K562 (cell line): Measurements from ENCODE around the gene TMEM86B. TPM values are rescaled to one million over a fixed set of nuclear protein-coding genes. Genes with fewer than 3 reads are reported as not detected.

Source experiments
- ARID2 ChIP-seq: fragments of 450-650 bp; IDR thresholded peaks from 2 replicates; pipeline ENCODE4 v1.6.1; 2017; ENCODE audit warnings: antibody characterized with exemption, mild to moderate bottlenecking
- ASH1L ChIP-seq: fragments of 450-650 bp; IDR thresholded peaks from 2 replicates; pipeline ENCODE4 v1.6.1; 2018; ENCODE audit warnings: borderline replicate concordance, mild to moderate bottlenecking, low read depth; ENCODE audit not compliant: partially characterized antibody
- BDP1 ChIP-seq: IDR thresholded peaks from 3 replicates; pipeline ENCODE4 v1.6.1; 2011; ENCODE audit not compliant: insufficient read length, insufficient read depth
- CBX5 ChIP-seq: IDR thresholded peaks from 2 replicates; pipeline ENCODE4 v1.6.1; 2014; ENCODE audit warnings: low read depth, borderline replicate concordance
- DACH1 ChIP-seq: fragments of 450-650 bp; IDR thresholded peaks from 2 replicates; pipeline ENCODE4 v1.6.1; 2018; ENCODE audit not compliant: partially characterized antibody
- FUS ChIP-seq: fragments of 200-400 bp; formaldehyde crosslinking; optimal IDR thresholded peaks from 2 replicates; pipeline ENCODE3; 2017; ENCODE audit warnings: low read depth, low read length
- HLTF ChIP-seq: fragments of 450-650 bp; IDR thresholded peaks from 2 replicates; pipeline ENCODE4 v1.6.1; 2016
- RB1 ChIP-seq: fragments of 450-650 bp; IDR thresholded peaks from 2 replicates; pipeline ENCODE4 v1.6.1; 2017; ENCODE audit warnings: low read depth, mild to moderate bottlenecking
- RBM22 ChIP-seq: fragments of 200-400 bp; formaldehyde crosslinking; IDR thresholded peaks from 2 replicates; pipeline ENCODE4 v1.6.1; 2018; ENCODE audit warnings: low read length, low read depth; ENCODE audit not compliant: poor library complexity, severe bottlenecking
- SIN3A ChIP-seq, 2 experiments: fragments of 150-350 bp in 1 of 2; IDR thresholded peaks; 2 replicates each; pipeline ENCODE4 v1.6.1; 2011 to 2016; ENCODE audit warnings: borderline replicate concordance in 2 of 2, low read depth in 2 of 2, low read length in 2 of 2, mild to moderate bottlenecking in 2 of 2, moderate library complexity in 2 of 2; ENCODE audit not compliant: control insufficient read depth in 1 of 2
- SMAD1 ChIP-seq: fragments of 150-350 bp; IDR thresholded peaks from 2 replicates; pipeline ENCODE4 v1.6.1; 2014; ENCODE audit warnings: low read length, low read depth; ENCODE audit not compliant: partially characterized antibody
- SMARCE1 ChIP-seq: fragments of 450-650 bp; IDR thresholded peaks from 2 replicates; pipeline ENCODE4 v1.7.1; 2016; ENCODE audit warnings: mild to moderate bottlenecking
- TCF3 ChIP-seq: sonication (generic); formaldehyde crosslinking; IDR thresholded peaks from 2 replicates; pipeline ENCODE4 v1.4.0; 2020; ENCODE audit warnings: mild to moderate bottlenecking, missing genetic modification reagents
- XRCC3 ChIP-seq: fragments of 450-650 bp; IDR thresholded peaks from 2 replicates; pipeline ENCODE4 v1.6.1; 2017; ENCODE audit warnings: mild to moderate bottlenecking, moderate library complexity
- ZFPM2 ChIP-seq: fragments of 250-450 bp; sonication (Bioruptor Pico); IDR thresholded peaks from 2 replicates; pipeline ENCODE4 v1.5.1; 2022; ENCODE audit warnings: mild to moderate bottlenecking
- polyA plus RNA-seq, 8 experiments: library from polyadenylated mRNA; depleted of rRNA in 4 of 8; stranded (reverse) in 5 of 8; unstranded in 3 of 8; fragments of >200 nt; fragmentation: Nextera tagmentation in 2 of 8; fragmentation: Illumina TruSeq in 1 of 8; extraction: Ambion mirVana in 2 of 8; extraction: Trizol in 1 of 8; gene quantifications; 2 replicates each; pipeline versions ENCODE4 v1.2.1 to v1.2.3, GENCODE V29; 2011 to 2014; ENCODE audit warnings: inconsistent platforms in 1 of 8, missing spikeins in 1 of 8
- total RNA-seq, 7 experiments: library from RNA; depleted of rRNA in 6 of 7; stranded (reverse); fragments of >200 nt in 6 of 7; fragmentation: Illumina TruSeq in 2 of 7; extraction: Trizol in 2 of 7; gene quantifications; 2 replicates each; pipeline versions ENCODE4 v1.2.1 to v1.2.3, GENCODE V29; 2011 to 2021; ENCODE audit warnings: low replicate concordance in 1 of 7
- TF ChIP-seq, protein P1 (sequence below): fragments of 250-450 bp; sonication (Bioruptor Pico); IDR thresholded peaks from 2 replicates; pipeline ENCODE4 v1.8.0; 2022; ENCODE audit warnings: inconsistent platforms, mild to moderate bottlenecking, moderate library complexity, borderline replicate concordance
- TF ChIP-seq, protein P2 (sequence below): fragments of 250-450 bp; sonication (Bioruptor Pico); IDR thresholded peaks from 2 replicates; pipeline ENCODE4 v1.4.0; 2020; ENCODE audit warnings: mild to moderate bottlenecking, moderate library complexity
- TF ChIP-seq, protein P3 (sequence below): fragments of 450-650 bp; IDR thresholded peaks from 2 replicates; pipeline ENCODE4 v1.6.1; 2016; ENCODE audit warnings: mild to moderate bottlenecking
- TF ChIP-seq, protein P4 (sequence below): fragments of 450-650 bp; IDR thresholded peaks from 2 replicates; pipeline ENCODE4 v1.7.0; 2016; ENCODE audit warnings: borderline replicate concordance
- TF ChIP-seq, protein P5 (sequence below): fragments of 250-450 bp; sonication (Bioruptor Pico); IDR thresholded peaks from 2 replicates; pipeline ENCODE4 v1.8.0; 2022; ENCODE audit warnings: moderate library complexity, mild to moderate bottlenecking, inconsistent platforms

Gene TMEM86B
- total and polyA plus RNA-seq, 9 of the 15 experiments (the other 6 are each of a cell fraction or from before 2014, with no cell fraction given), result 0.28 to 7.9 (median 2.1) TPM

DNA sequence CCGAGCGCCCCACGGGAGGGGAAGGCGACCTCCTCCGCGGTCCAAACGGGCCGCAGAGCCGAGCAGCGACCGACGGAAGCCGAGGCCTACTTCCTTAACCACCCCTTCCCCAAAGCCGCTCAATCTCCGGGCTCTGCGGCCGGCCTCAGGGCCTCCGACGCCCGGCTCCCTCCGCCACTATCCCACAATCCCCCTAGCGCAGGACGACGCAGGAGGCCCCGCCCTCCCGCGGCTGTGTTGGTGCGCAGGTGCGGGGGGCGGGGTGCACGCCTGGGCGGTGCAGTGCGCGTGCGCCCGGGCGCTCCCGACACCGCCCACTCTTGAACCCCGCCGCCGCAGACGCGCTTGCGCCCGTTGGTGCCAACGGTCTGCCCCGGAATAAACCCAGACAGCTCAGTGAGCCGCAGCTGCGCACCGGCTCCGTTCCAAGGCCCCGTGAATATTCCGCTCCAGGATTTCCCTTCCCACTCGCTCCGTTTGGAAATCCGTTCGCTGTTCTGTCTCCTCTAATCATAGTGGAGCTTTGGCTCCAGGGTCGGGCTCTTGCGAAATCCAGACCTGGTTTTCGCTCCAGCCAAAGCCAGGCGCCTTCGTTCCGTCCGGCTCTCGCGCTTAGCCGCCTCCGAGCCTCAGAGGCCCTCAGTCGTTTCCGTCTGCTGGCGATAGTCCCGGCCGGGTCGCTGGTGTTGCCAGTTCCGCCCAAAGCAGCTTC, 30.4 kb upstream of the TMEM86B start, which contains the start of gene PPP6R1 (continued):
- TF ChIP-seq, protein P1, sequence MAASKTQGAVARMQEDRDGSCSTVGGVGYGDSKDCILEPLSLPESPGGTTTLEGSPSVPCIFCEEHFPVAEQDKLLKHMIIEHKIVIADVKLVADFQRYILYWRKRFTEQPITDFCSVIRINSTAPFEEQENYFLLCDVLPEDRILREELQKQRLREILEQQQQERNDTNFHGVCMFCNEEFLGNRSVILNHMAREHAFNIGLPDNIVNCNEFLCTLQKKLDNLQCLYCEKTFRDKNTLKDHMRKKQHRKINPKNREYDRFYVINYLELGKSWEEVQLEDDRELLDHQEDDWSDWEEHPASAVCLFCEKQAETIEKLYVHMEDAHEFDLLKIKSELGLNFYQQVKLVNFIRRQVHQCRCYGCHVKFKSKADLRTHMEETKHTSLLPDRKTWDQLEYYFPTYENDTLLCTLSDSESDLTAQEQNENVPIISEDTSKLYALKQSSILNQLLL (CRISPR knock-in tag), result no peak
- TF ChIP-seq, protein P2, sequence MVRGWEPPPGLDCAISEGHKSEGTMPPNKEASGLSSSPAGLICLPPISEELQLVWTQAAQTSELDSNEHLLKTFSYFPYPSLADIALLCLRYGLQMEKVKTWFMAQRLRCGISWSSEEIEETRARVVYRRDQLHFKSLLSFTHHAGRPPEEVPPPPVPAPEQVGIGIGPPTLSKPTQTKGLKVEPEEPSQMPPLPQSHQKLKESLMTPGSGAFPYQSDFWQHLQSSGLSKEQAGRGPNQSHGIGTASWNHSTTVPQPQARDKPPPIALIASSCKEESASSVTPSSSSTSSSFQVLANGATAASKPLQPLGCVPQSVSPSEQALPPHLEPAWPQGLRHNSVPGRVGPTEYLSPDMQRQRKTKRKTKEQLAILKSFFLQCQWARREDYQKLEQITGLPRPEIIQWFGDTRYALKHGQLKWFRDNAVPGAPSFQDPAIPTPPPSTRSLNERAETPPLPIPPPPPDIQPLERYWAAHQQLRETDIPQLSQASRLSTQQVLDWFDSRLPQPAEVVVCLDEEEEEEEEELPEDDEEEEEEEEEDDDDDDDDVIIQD (CRISPR knock-in tag), result no peak
- TF ChIP-seq FUS, result no peak
- peak; percentile 8 to 92; a peak in 2 of 4 replicates for TF ChIP-seq SIN3A (IDR thresholded peaks at IDR 0.05; ENCODE audit: borderline replicate concordance in 2 of 2, control insufficient read depth in 1 of 2, low read depth in 2 of 2, low read length in 2 of 2)
- no peak for TF ChIP-seq ZFPM2 (CRISPR knock-in tag)
- TF ChIP-seq BDP1, result no peak
- TF ChIP-seq, protein P3, sequence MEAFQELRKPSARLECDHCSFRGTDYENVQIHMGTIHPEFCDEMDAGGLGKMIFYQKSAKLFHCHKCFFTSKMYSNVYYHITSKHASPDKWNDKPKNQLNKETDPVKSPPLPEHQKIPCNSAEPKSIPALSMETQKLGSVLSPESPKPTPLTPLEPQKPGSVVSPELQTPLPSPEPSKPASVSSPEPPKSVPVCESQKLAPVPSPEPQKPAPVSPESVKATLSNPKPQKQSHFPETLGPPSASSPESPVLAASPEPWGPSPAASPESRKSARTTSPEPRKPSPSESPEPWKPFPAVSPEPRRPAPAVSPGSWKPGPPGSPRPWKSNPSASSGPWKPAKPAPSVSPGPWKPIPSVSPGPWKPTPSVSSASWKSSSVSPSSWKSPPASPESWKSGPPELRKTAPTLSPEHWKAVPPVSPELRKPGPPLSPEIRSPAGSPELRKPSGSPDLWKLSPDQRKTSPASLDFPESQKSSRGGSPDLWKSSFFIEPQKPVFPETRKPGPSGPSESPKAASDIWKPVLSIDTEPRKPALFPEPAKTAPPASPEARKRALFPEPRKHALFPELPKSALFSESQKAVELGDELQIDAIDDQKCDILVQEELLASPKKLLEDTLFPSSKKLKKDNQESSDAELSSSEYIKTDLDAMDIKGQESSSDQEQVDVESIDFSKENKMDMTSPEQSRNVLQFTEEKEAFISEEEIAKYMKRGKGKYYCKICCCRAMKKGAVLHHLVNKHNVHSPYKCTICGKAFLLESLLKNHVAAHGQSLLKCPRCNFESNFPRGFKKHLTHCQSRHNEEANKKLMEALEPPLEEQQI, result no peak
- TF ChIP-seq ARID2, result no peak
- TF ChIP-seq XRCC3, result no peak
- peak; percentile 53; the same call in 1 of the 2 replicates for TF ChIP-seq SMARCE1
- peak; percentile 64 for TF ChIP-seq TCF3 (CRISPR knock-in tag)
- TF ChIP-seq, protein P4, sequence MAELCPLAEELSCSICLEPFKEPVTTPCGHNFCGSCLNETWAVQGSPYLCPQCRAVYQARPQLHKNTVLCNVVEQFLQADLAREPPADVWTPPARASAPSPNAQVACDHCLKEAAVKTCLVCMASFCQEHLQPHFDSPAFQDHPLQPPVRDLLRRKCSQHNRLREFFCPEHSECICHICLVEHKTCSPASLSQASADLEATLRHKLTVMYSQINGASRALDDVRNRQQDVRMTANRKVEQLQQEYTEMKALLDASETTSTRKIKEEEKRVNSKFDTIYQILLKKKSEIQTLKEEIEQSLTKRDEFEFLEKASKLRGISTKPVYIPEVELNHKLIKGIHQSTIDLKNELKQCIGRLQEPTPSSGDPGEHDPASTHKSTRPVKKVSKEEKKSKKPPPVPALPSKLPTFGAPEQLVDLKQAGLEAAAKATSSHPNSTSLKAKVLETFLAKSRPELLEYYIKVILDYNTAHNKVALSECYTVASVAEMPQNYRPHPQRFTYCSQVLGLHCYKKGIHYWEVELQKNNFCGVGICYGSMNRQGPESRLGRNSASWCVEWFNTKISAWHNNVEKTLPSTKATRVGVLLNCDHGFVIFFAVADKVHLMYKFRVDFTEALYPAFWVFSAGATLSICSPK, result no peak
- TF ChIP-seq DACH1, result peak; percentile 69
- TF ChIP-seq HLTF, result no peak
- 0 out of 2 replicates have a peak, but pooled peaks have one; percentile 28 for TF ChIP-seq CBX5
- TF ChIP-seq, protein P5, sequence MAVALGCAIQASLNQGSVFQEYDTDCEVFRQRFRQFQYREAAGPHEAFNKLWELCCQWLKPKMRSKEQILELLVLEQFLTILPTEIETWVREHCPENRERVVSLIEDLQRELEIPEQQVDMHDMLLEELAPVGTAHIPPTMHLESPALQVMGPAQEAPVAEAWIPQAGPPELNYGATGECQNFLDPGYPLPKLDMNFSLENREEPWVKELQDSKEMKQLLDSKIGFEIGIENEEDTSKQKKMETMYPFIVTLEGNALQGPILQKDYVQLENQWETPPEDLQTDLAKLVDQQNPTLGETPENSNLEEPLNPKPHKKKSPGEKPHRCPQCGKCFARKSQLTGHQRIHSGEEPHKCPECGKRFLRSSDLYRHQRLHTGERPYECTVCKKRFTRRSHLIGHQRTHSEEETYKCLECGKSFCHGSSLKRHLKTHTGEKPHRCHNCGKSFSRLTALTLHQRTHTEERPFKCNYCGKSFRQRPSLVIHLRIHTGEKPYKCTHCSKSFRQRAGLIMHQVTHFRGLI (CRISPR knock-in tag), result no peak
- TF ChIP-seq RBM22, result no peak
- TF ChIP-seq RB1, result peak; percentile 89; the same call in 1 of the 2 replicates
- TF ChIP-seq SMAD1, result peak; percentile 64
- TF ChIP-seq ASH1L, result no peak
